Measurements from ENCODE around the gene TMEM184A.

- TF ChIP-seq, protein P1, sequence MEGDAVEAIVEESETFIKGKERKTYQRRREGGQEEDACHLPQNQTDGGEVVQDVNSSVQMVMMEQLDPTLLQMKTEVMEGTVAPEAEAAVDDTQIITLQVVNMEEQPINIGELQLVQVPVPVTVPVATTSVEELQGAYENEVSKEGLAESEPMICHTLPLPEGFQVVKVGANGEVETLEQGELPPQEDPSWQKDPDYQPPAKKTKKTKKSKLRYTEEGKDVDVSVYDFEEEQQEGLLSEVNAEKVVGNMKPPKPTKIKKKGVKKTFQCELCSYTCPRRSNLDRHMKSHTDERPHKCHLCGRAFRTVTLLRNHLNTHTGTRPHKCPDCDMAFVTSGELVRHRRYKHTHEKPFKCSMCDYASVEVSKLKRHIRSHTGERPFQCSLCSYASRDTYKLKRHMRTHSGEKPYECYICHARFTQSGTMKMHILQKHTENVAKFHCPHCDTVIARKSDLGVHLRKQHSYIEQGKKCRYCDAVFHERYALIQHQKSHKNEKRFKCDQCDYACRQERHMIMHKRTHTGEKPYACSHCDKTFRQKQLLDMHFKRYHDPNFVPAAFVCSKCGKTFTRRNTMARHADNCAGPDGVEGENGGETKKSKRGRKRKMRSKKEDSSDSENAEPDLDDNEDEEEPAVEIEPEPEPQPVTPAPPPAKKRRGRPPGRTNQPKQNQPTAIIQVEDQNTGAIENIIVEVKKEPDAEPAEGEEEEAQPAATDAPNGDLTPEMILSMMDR (IDR thresholded peaks at IDR 0.05): peak in 1 of 4 donors; percentile 10
- no peak for TF ChIP-seq POLR2A (IDR thresholded peaks at IDR 0.05)
Observed at GRCh38 chr7:1545417-1546246, 10.4 kb downstream of the TMEM184A start.
